Esophagus mucosa (tissue), 1 donor: ENCODE data around the gene ASB18. TPM values are rescaled to one million over a fixed set of nuclear protein-coding genes. Genes with fewer than 3 reads are reported as not detected.

ENCODE experiments used
- ATAC-seq: fragments of 200-7000 bp; cut with Tn5 transposase; one replicate; pipeline ENCODE4 v1.9.1; 2020
- total RNA-seq: library from RNA; stranded (reverse); gene quantifications from one replicate; pipeline ENCODE4 v1.2.4, GENCODE V29; 2023
- donor health status: DM: yes; HTN: yes; CAD: no.

The ASB18 gene
- total RNA-seq, 1 donor from 2014 or later, result not detected

GRCh38 chr2:236172255-236173035 lies 91.8 kb downstream of the ASB18 start:
- no peak for ATAC-seq

DNA sequence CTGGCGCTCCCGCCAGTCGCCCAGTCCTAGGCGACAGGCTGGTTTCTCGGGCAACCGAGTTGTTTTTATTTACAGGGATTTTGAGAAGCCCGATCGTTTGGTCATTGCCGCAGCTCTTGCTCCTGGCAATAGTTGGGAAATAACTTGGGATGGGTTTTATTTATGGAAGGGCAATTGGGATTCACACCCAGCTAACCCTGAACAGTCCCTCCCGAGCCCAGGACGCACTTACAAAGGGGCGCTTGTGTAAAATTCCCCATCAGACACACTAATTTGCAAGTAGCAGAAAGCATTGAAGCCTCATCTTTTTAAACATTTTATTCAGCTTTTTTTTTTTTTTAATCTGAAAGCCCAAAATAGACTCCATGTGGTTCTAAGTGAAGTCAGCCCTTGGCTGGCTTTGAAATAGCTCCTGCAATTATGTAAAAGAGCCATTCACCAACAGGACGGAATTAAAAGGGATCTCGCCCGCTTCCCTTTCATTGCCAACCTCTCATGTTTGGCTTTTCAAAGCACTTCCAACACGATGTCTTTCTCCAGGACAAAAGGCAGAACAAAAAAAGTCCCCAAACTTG lies 92.4 kb downstream of the ASB18 start:
- ATAC-seq, result no peak

GRCh38 chr2:236171181-236171679 lies 93.0 kb downstream of the ASB18 start:
- ATAC-seq, result no peak

GRCh38 chr2:236170590-236171165 lies 93.5 kb downstream of the ASB18 start:
- no peak for ATAC-seq

DNA sequence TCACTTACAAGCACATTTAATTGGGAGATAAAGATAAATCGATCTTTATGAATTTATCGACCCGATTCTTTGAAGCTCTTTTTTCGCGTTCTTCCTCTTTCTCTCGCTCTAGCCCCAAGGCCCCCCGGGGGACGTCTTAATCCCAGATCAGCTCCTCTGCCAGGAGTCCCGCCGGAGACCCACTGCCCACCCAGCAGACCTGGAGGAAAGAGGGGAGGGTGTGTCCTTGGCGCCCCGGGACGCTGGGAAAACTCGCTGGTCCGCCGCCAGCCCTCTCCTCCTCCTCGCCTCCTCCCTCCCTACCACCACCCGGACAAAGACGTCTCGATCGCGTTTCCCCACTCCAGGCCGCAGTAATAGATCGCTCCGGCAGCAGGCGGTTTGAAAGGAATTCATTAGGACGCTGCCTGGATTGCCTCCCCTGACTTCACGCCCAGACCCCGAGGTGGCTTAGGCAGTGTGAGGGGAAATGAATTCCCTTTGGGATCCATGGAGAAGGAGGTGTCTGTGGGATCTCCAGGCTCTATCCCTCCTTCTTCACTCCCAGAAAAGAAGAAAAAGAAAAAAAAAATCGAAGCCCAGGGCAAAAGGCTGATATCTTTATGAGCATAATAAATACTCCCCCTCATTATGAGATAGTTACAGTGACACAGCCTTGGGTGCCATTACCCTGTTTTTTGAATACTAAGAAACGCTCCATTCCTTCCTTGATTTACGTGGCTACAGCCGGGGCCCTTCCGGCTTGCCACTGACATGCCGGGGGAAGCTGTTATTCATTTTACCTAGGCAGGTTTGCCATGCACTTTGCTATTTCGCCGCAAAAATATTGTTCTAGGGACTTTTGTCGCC lies 94.2 kb downstream of the ASB18 start:
- no peak for ATAC-seq

GRCh38 chr2:236169151-236169721 lies 95.0 kb downstream of the ASB18 start:
- no peak for ATAC-seq

GRCh38 chr2:236168110-236169080 lies 95.8 kb downstream of the ASB18 start, which contains the start of gene GBX2:
Gene GBX2 (minus strand): TSS chr2:236168386. CDS start chr2:236167971, 415 bp downstream.
- ATAC-seq, result peak; percentile 69

GRCh38 chr2:236167297-236168109 lies 96.7 kb downstream of the ASB18 start:
- peak; percentile 36 for ATAC-seq

DNA sequence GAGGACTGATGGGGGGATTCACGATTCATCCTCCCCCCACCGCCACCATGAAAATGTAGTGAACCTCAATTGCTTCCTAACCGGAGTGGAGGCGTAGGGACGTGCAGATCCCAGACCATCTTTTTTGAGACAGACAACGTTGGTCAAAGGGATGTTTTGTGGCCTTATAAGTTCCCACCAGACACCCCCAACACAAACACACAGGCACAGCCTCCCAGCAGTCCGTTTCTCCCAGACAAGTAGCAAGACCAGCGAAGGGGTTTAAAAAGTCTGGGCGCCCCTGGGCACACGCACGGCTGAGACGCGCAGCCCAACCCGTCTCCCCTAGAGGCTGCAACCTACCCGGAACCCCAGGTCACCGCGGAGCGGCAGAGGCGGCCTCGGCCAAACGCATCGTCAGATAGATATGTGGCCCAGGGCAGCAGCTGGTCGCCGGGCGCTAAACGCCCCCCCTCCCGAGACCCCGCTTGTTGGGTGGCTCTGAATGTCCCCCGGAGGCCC lies 97.4 kb downstream of the ASB18 start:
- ATAC-seq, result no peak

GRCh38 chr2:236165842-236166795 lies 98.1 kb downstream of the ASB18 start:
- ATAC-seq, result no peak

- ATAC-seq, result no peak
Measured at GRCh38 chr2:236164925-236165841, 99.0 kb downstream of the ASB18 start.

DNA sequence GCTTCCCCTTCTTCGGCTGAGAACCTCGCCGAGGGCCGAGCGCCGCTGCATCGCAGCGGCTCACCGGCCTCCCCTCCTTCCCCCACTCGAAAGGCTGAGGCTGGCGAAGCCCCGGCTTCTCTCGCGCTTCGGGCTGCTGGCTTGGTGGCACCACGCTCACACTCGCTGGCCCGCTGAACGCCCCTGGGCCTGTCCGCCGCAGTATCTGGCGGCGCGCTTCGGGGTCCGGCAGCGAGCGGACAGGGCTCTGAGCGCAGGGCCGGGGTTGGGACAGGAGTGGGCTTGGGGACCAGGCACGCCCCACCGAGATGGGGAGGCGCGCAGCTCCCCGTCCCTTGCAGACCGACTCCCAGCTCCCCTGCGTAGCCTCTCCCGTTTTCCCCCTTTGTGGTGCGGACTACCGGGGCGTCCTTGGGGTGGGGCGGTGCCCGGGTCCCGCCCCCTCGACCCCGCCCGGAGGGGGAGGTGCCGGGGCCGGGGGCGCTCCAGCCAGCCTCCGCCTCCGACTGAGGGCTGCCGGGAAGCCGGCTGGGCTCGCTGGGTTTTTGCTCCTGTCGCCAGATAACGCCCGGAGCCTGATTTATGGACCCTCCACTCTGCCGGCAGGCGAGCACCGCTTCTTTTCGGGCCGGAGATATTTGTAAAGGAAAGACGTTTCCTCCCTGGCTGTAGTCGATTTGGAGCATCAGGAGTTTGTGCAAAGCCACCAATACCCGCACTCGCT lies 99.8 kb downstream of the ASB18 start:
- no peak for ATAC-seq

DNA sequence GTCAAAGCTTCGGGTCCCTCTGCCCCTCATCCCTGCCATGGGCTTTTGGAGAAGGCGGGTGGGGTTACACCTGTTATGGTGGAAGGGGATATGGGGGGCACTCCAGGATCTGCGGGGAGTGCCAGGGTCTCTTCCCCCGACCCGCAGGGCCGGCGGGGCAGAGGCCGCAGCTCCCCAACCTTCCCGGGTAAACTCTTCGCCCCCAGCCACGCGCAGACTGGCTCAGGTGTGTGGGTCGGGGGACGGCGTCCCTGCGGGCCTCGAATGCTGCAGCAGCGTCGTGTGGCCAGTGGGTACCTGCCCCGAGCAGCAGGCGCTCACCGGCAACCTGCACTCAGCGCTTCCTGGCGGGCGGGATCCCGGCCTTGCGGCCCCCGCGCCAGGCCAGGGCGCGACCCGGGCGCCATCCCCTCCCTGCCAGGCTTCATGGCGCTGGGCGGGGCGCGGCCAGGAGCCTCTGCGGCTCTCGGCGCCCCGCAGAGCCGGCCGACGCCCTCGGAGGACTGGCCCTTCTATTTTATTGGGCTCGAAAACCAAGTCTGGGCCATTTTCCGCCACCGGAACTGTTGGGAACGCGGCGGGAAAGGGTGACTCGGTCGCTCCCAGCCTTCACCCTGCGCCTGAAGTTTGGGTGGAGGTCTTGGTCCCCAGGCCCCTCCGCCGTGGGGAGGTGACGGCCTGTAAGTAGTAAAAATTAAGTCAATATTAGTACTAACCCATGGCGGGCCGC lies 100.6 kb downstream of the ASB18 start:
- no peak for ATAC-seq

DNA sequence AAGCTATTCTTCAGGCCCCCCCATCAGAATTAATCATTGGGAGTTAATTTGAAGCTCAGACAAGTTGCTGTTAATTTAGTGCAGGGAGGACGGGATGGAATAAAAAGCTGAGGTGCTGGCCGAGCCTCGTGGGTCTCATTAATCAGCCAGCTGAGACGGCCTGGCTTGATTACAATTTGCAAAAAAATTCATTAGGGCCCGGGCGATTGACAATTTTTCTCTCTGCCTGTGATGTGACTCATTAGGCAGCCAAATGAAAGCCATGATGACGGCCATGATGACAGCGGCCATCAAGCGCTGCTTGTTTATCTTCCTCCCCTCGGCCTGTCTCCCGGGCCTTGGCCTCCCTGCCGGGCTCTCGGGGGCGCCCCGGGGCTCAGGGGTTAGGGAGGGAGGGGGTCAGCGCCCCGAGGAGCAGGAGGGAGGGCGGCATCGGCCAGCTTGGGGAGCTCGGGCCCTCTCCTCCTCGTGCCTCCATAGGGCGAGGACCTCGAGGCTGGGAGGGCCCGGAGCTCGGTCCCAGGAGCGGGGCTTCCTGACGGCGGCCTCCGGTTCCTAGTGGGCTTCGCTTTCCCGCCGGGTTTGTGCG lies 101.2 kb downstream of the ASB18 start:
- ATAC-seq, result no peak

DNA sequence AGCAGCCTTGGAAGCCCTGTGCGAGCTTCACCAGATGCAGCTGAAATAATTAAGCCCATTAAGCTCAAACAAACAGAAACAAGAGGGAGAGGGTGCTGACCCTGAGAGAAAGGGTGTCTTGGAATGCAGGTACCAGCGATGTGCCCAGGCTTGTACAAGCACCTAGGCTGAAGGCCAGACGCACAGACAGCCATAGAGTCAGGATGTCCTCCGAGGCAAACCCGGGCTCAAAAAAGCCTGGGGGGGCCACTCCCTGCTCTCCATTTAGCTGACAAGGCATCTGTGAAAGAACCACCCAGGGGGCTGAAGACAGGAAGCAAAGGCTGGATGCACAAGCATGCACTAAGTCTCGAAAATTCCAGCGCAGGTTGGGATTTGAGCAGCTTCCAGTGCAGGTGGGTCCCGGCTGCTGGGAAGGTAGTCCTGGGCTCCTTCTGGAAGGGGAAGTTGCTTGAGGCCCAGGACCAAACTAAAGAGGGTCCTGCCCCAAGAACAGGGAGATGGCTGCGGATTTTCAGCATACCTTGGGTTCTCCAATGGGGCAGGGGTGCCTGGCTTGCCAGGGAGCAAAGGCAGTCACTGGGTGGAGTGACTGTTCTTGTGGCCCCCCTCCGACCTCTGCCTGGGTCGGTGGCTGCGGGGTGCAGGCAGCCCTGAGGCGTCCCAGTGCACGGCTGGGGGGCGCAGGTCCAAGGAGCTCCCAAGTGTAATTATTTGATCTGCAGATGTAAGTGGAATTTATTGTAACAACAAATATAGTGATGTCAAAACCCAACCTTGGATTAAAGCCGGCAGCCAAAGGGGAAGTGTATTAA lies 102.0 kb downstream of the ASB18 start:
- ATAC-seq, result peak; percentile 30
